ENCODE data around the gene AUH.

GRCh38 chr9:91211919-91212318 lies 149.8 kb downstream of the AUH start:
- no peak for TF ChIP-seq CTCF (conservative IDR thresholded peaks at IDR 0.05; ENCODE audit: low read length)
- no peak for TF ChIP-seq EZH2phosphoT487 (IDR thresholded peaks at IDR 0.05; ENCODE audit: borderline replicate concordance, low read depth, low read length)
